Fibroblast of villous mesenchyme (primary cell): ENCODE results near the gene OTOP1. TPM values are rescaled to one million over a fixed set of nuclear protein-coding genes. Genes with fewer than 3 reads are reported as not detected.
A peak's percentile ranks its signal among the peaks of the same experiment; 100 is the strongest.
"Not testable (repeated sequence)": the region's sequence is repeated elsewhere in the genome, so short reads cannot be mapped to it uniquely, and the experiment has no call there.

ENCODE experiments used
- DNase-seq: peaks from one replicate; pipeline ENCODE4 v3.0.0-alpha.2; 2010; ENCODE audit warnings: low read depth
- H3K4me3 ChIP-seq: 2 replicates; pipeline ENCODE4 v1.5.1; 2011; ENCODE audit warnings: low read depth, mild to moderate bottlenecking, low read length
- CTCF ChIP-seq: IDR thresholded peaks from 2 replicates; pipeline ENCODE4 v1.5.1; 2012; ENCODE audit warnings: low read depth, mild to moderate bottlenecking, low read length; ENCODE audit not compliant: insufficient read depth
- total RNA-seq: library from RNA; depleted of rRNA; stranded (reverse); fragments of >200 nt; gene quantifications from 2 replicates; pipeline ENCODE4 v1.2.3, GENCODE V29; 2012

OTOP1 gene
- total RNA-seq, 1 donor, result not detected

GRCh38 chr4:4254199-4254598 lies 27.5 kb upstream of the OTOP1 start:
- DNase-seq, result no peak
- no peak for TF ChIP-seq CTCF
- H3K4me3 ChIP-seq, result no peak overlapping the region

GRCh38 chr4:4249866-4250265 lies 23.1 kb upstream of the OTOP1 start:
- no peak for TF ChIP-seq CTCF
- DNase-seq, result no peak
- H3K4me3 ChIP-seq, result no peak overlapping the region

GRCh38 chr4:4249342-4249741 lies 22.6 kb upstream of the OTOP1 start:
- not testable (repeated sequence) for DNase-seq, H3K4me3 ChIP-seq

- TF ChIP-seq CTCF, result no peak
- peak overlapping the region; percentile 94 for H3K4me3 ChIP-seq
- DNase-seq, result no peak
These were observed 22.1 kb upstream of the OTOP1 start for GRCh38 chr4:4248885-4249203.

- DNase-seq, result peak; percentile 95
- no peak for TF ChIP-seq CTCF
- H3K4me3 ChIP-seq, result peak within 1 kb of the TSS; percentile 94
These were observed 21.5 kb upstream of the OTOP1 start, which contains the start of gene TMEM128 for GRCh38 chr4:4248029-4248884. Gene TMEM128, minus strand, starts transcription at chr4:4248223. Its CDS starts 21 bp downstream, at chr4:4248202.

GRCh38 chr4:4247696-4248028 lies 20.9 kb upstream of the OTOP1 start:
- no peak for DNase-seq
- TF ChIP-seq CTCF, result no peak
- peak overlapping the region; percentile 94 for H3K4me3 ChIP-seq

GRCh38 chr4:4245172-4245571 lies 18.4 kb upstream of the OTOP1 start:
- no peak for TF ChIP-seq CTCF
- no peak overlapping the region for H3K4me3 ChIP-seq
- DNase-seq, result no peak

- not testable (repeated sequence) for DNase-seq, H3K4me3 ChIP-seq
These were observed 12.8 kb upstream of the OTOP1 start for GRCh38 chr4:4239551-4239950.
